Measurements from ENCODE around the gene FOCAD. TPM values are rescaled to one million over a fixed set of nuclear protein-coding genes. Genes with fewer than 3 reads are reported as not detected.

Gene FOCAD
- total RNA-seq, 2 experiments from 2014 or later, result 37.3 to 42.8 TPM

DNA sequence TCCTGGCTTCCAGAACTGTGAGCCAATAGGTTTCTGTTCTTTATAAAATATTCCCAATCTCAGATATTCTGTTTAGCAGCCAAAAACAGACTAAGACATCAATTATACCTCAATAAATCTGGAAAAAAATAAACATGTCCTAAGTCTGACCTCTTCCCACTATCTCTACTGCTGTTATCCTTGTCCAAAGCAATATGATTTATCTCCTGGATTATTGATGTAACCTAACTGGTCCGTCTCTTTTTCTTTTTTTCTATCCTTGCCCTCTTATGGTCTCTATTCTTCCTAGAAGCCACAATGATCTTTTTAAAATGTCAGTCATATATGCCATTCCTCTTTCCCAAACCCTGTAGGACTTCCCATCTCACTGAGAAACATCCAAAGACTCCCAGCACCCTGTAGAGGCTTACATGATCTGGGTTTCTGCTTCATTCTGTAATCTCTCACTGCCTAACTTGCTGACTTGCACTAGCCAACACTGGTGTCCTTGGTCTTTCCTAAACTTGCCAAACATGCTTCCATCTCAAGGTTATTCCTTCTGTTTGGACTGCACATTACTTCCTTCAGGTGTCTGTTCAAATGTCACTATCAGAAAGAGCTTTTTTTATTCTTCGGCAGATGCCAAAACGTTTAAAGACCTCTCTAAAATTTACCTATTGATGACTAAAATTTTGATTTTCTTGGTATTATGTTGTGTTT lies 13.1 kb downstream of the FOCAD start:
- POLR2A ChIA-PET, result interaction anchor here (1.3 kb wide), 1 partner anchor 13 kb away, joined by 3 read pairs; the partner anchor contains the start of gene FOCAD

DNA sequence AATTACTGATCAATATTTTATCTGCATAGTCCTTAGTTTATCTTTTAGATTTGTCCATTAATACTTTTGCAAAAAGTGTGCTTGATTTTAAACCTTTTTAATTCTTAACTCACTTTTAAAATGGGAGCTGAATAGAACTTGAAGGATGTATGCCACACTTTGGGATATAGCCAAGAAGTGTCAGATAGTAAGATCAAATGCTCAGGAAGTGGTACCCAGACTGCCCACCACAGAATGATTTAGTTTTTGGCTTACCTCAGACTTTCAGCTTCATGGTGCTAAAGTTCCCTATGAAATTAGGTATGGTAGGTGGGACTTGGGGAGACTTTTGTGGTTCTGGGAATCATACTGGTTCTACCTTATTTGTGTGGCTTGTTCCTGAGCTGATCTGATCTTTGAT lies 14.7 kb downstream of the FOCAD start:
- H3K27me3 Mint-ChIP-seq, result no peaks in the 10 kb centered on the region
- no peak overlapping the region for H3K4me3 Mint-ChIP-seq
- ChIA-PET CTCF (interaction anchor here (0.5 kb wide), 1 partner anchor 74 kb away, joined by 3 read pairs; no protein-coding TSS in a partner anchor), POLR2A (no interaction called here)
- TF ChIP-seq, protein P1, sequence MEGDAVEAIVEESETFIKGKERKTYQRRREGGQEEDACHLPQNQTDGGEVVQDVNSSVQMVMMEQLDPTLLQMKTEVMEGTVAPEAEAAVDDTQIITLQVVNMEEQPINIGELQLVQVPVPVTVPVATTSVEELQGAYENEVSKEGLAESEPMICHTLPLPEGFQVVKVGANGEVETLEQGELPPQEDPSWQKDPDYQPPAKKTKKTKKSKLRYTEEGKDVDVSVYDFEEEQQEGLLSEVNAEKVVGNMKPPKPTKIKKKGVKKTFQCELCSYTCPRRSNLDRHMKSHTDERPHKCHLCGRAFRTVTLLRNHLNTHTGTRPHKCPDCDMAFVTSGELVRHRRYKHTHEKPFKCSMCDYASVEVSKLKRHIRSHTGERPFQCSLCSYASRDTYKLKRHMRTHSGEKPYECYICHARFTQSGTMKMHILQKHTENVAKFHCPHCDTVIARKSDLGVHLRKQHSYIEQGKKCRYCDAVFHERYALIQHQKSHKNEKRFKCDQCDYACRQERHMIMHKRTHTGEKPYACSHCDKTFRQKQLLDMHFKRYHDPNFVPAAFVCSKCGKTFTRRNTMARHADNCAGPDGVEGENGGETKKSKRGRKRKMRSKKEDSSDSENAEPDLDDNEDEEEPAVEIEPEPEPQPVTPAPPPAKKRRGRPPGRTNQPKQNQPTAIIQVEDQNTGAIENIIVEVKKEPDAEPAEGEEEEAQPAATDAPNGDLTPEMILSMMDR (IDR thresholded peaks at IDR 0.05), result no peak
- H3K27ac Mint-ChIP-seq, result no peak overlapping the region
- no peak for ATAC-seq
- no peaks in the 10 kb centered on the region for H3K9me3 Mint-ChIP-seq
- no peaks in the 10 kb centered on the region for H3K36me3 Mint-ChIP-seq (ENCODE audit: low read depth)
- intact Hi-C loops (cut with micrococcal nuclease), result no loop called here
- H3K4me1 Mint-ChIP-seq (ENCODE audit: low read depth), result peaks cover 11% of the 10 kb centered on the region
- no peak for DNase-seq

More for the DNA sequence above, 13.1 kb downstream of the FOCAD start:
- Mint-ChIP-seq H3K27me3 (no peaks in the 10 kb centered on the region), H3K27ac (no peak overlapping the region), H3K4me3 (no peak overlapping the region), H3K36me3 (ENCODE audit: low read depth) (no peaks in the 10 kb centered on the region), H3K4me1 (ENCODE audit: low read depth) (peaks cover 11% of the 10 kb centered on the region), H3K9me3 (no peaks in the 10 kb centered on the region)
- TF ChIP-seq, protein P1 (IDR thresholded peaks at IDR 0.05), result no peak
- CTCF ChIA-PET, result no interaction called here
- no peak for ATAC-seq
- no peak for DNase-seq
- intact Hi-C loops (cut with micrococcal nuclease), result no loop called here

DNA sequence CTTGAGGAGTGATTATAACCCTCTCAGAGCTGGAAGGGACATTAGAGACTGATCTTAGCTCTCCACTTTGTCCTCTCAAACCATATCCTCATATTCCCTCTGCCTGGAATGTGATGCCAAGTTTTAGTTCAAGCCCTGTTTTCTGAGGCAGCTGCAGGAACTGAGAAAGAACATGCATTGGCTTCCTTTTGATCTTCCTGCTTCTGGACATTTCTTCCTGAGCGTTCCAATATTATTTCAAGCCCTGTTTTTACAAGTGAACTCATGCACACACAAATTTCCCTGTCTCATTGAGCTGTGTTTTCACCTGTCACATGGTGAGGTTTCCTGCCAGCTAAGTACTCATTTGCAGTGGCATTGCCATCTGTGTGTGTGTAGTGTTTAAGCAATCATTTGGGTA lies 17.0 kb downstream of the FOCAD start:
- ChIA-PET CTCF (interaction anchor here (1.2 kb wide), 1 partner anchor 240 kb away, joined by 3 read pairs; no protein-coding TSS in a partner anchor), POLR2A (interaction anchor here (1.6 kb wide), 1 partner anchor 16 kb away, joined by 4 read pairs; no protein-coding TSS in a partner anchor)
- H3K27ac Mint-ChIP-seq, result no peak overlapping the region
- H3K36me3 Mint-ChIP-seq (ENCODE audit: low read depth), result no peaks in the 10 kb centered on the region
- DNase-seq, result no peak
- intact Hi-C loops (cut with micrococcal nuclease), result no loop called here
- peaks cover 6% of the 10 kb centered on the region for H3K4me1 Mint-ChIP-seq (ENCODE audit: low read depth)
- H3K9me3 Mint-ChIP-seq, result no peaks in the 10 kb centered on the region
- ATAC-seq, result no peak
- H3K4me3 Mint-ChIP-seq, result no peak overlapping the region
- TF ChIP-seq, protein P1 (IDR thresholded peaks at IDR 0.05), result no peak
- H3K27me3 Mint-ChIP-seq, result no peaks in the 10 kb centered on the region

DNA sequence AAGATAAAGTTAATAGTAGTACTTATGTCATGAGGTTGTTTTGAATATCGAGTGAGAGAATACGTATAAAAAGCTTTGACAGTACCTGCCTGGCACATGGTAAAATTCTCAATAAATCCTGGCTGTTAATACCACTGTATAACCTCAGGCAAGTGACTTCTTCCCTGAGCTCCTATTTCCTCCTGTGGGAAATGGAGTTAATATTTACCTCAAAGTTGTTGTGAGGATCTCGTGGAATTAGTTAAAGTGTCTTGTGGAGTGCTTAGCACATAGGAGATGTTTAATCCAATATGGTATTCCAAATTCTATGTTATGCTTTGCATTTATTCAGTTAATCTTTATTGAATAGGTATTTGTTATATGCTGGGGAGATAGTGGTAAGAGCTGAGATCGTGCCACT lies 18.5 kb downstream of the FOCAD start:
- H3K27ac Mint-ChIP-seq, result no peak overlapping the region
- no peak for DNase-seq
- no peak overlapping the region for H3K4me3 Mint-ChIP-seq
- H3K4me1 Mint-ChIP-seq (ENCODE audit: low read depth), result peaks cover 6% of the 10 kb centered on the region
- intact Hi-C loops (cut with micrococcal nuclease), result no loop called here
- ATAC-seq, result no peak
- H3K27me3 Mint-ChIP-seq, result no peaks in the 10 kb centered on the region
- ChIA-PET POLR2A (no interaction called here), CTCF (interaction anchor here (0.6 to 0.9 kb wide), 2 partner anchors 197 to 239 kb away, joined by 3 read pairs; no protein-coding TSS in a partner anchor)
- TF ChIP-seq, protein P1 (IDR thresholded peaks at IDR 0.05), result no peak
- no peaks in the 10 kb centered on the region for H3K36me3 Mint-ChIP-seq (ENCODE audit: low read depth)
- H3K9me3 Mint-ChIP-seq, result no peaks in the 10 kb centered on the region

DNA sequence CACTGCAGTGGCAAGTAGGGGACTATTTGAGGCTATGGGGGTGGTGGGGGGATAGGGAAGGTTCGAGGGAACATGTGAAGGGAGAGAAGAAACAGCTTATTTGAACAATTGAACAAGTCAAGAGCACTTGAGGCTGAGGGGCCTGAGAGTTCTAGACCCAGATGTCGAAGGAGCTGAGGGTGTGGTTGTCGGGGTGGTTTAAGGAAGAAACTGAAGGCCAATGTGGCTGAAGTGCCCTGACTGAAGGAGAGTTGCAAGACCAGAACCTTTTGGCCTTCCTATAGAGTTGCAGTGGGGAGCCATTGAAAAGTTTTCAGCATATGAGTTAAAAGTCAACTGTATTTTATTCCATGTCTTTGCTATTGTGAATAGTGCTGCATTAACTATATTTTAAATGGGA lies 19.1 kb downstream of the FOCAD start:
- CTCF ChIA-PET, result interaction anchor here (0.9 kb wide), 1 partner anchor 238 kb away, joined by 3 read pairs; no protein-coding TSS in a partner anchor
- ATAC-seq, result no peak

More for the DNA sequence above, 19.1 kb downstream of the FOCAD start:
- H3K4me1 Mint-ChIP-seq (ENCODE audit: low read depth), result peaks cover 6% of the 10 kb centered on the region
- H3K27ac Mint-ChIP-seq, result no peak overlapping the region
- intact Hi-C loops (cut with micrococcal nuclease), result no loop called here
- no peaks in the 10 kb centered on the region for H3K36me3 Mint-ChIP-seq (ENCODE audit: low read depth)
- H3K27me3 Mint-ChIP-seq, result no peaks in the 10 kb centered on the region
- H3K9me3 Mint-ChIP-seq, result no peaks in the 10 kb centered on the region
- POLR2A ChIA-PET, result no interaction called here
- H3K4me3 Mint-ChIP-seq, result no peak overlapping the region
- no peak for DNase-seq
- TF ChIP-seq, protein P1 (IDR thresholded peaks at IDR 0.05), result no peak
